Small intestine (tissue), 7 donors: ENCODE data around the gene FAM13A. TPM values are rescaled to one million over a fixed set of nuclear protein-coding genes. Genes with fewer than 3 reads are reported as not detected.
"Not testable (repeated sequence)": the region's sequence is repeated elsewhere in the genome, so short reads cannot be mapped to it uniquely, and the experiment has no call there.

Experiments used
- DNase-seq, 2 donors: peaks; one replicate each; pipeline versions ENCODE4 v3.0.0 to v3.0.0-alpha.2; 2013
- FAIRE-seq: peaks from 2 replicates; lab custom pipeline; 2012; peaks lifted over from hg19 to GRCh38; lab: Jason Lieb, UNC
- H3K27ac ChIP-seq, 3 donors: one replicate each; pipeline ENCODE4 v1.5.1; 2013; ENCODE audit warnings: low read length in 2 of 3, mild to moderate bottlenecking in 2 of 3, control low read depth in 1 of 3, inconsistent platforms in 1 of 3, low read depth in 1 of 3, moderate library complexity in 1 of 3
- H3K27me3 ChIP-seq, 3 donors: one replicate each; pipeline ENCODE4 v1.6.1; 2013; ENCODE audit warnings: low read length in 3 of 3, inconsistent platforms in 1 of 3; ENCODE audit not compliant: control insufficient read depth in 3 of 3, insufficient read depth in 3 of 3
- H3K36me3 ChIP-seq, 3 donors: one replicate each; pipeline ENCODE4 v1.6.1; 2013; ENCODE audit warnings: low read length in 3 of 3, inconsistent platforms in 1 of 3, low read depth in 1 of 3, mild to moderate bottlenecking in 1 of 3, moderate library complexity in 1 of 3; ENCODE audit not compliant: control insufficient read depth in 3 of 3, insufficient read depth in 2 of 3
- H3K4me1 ChIP-seq, 3 donors: one replicate each; pipeline ENCODE4 v1.6.1; 2013; ENCODE audit warnings: low read length in 2 of 3, inconsistent platforms in 1 of 3, low read depth in 1 of 3, mild to moderate bottlenecking in 1 of 3, moderate library complexity in 1 of 3; ENCODE audit not compliant: control insufficient read depth in 3 of 3, insufficient read depth in 2 of 3
- H3K4me3 ChIP-seq, 3 donors: one replicate each; pipeline ENCODE4 v1.5.1; 2013; ENCODE audit warnings: low read length in 3 of 3, control low read depth in 1 of 3, inconsistent platforms in 1 of 3, low read depth in 1 of 3, mild to moderate bottlenecking in 1 of 3, moderate library complexity in 1 of 3
- H3K9me3 ChIP-seq, 2 donors: one replicate each; pipeline ENCODE4 v1.6.1; 2013; ENCODE audit warnings: low read depth in 1 of 2, low read length in 1 of 2; ENCODE audit not compliant: control insufficient read depth in 2 of 2, insufficient read depth in 1 of 2
- WGBS, 3 donors: extraction: QIAGEN DNeasy Blood & Tissue Kit; methylation state at CpG; one replicate each; pipeline ENCODE4 v1.1.7; 2013; 5-methylcytosine and 5-hydroxymethylcytosine counted together
- polyA plus RNA-seq, 4 donors: library from polyadenylated mRNA; stranded (reverse) in 3 of 4; unstranded in 1 of 4; fragments of 200-250 nt in 3 of 4; fragments of 120-200 nt in 1 of 4; gene quantifications; one replicate each; pipeline versions ENCODE4 v1.2.1 to v1.2.3, GENCODE V29; 2013
- donor health status: healthy with polysubstance abuse.
- donor health status: control.
- donor health status: control.
- donor health status: Bipolar disorder and iron deficiency.
- donor health status: healthy.

FAM13A gene
- polyA plus RNA-seq, 4 donors: 11.2 to 81.0 (median 58.4) TPM

DNA sequence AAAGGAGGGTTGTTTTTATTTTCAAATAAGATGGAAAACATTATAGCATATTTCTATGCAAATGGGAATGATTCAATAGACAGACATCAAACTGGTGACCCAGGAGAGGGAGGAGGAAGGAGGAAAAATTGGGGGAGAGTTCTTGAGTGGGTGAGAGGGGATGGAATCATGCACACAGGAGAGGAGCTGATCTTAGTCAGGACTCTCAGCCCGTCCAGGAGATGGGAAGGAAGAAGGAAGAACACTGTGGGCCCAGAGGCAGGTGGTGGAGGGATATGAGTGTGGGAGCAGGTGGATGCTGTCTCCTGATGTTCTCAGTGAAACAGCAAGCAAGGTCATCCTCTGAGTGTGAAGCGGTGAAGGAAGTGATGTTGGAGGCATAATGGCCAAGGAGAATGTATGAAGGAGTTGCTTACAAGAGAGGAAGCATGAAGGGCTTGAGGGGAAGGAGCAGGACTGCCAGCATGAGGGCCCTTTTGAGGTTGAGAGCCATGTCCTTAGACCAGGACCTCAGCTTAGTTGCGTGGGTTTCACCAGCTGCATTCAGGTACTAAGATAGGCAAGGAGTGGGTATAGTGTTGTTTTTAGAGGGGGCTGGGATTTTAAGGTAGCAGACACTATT is 197.7 kb downstream of the FAM13A start:
- Histone ChIP-seq H3K4me1 (no peaks in the 10 kb centered on the region), H3K27me3 (no peaks in the 10 kb centered on the region), H3K4me3 (no peak overlapping the region), H3K9me3 (no peaks in the 10 kb centered on the region), H3K27ac (peak overlapping the region in 1 of 3 donors; percentile 0), H3K36me3 (peaks cover 0 to 5% (median 0%) of the 10 kb centered on the region in 3 donors)
- FAIRE-seq (no peak), DNase-seq (no peak)
- WGBS, 3 donors: 72 to 86% (median 81%) methylated on average over 3 of the region's 3 CpGs

DNA sequence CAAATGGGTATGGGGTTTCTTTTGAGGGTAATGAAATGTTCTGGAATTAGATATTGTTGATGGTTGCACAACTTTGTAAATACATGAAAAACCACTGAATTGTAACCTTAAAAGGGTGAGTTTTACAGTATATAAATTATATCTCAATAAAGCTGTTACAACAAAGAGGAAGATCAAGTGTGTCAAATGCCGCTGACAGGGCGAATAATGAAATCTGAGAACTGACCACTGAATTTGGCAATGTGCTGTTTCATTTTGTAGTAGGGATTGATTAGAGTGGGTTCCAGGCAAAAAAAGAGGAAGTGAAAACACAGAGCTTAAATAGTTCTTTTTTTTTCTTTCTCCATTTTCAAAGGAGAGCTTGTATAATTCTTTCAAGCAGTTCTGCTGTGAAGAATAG is 198.2 kb downstream of the FAM13A start:
- H3K27ac ChIP-seq: no peak overlapping the region
- H3K4me3 ChIP-seq: no peak overlapping the region
- no peak for FAIRE-seq
- 70 to 91% (median 83%) methylated on average over 2 of the region's 2 CpGs for WGBS, 3 donors
- H3K36me3 ChIP-seq: peaks cover 0 to 7% (median 0%) of the 10 kb centered on the region in 3 donors
- DNase-seq: no peak
- H3K27me3 ChIP-seq: no peaks in the 10 kb centered on the region
- H3K9me3 ChIP-seq: no peaks in the 10 kb centered on the region
- no peaks in the 10 kb centered on the region for H3K4me1 ChIP-seq

DNA sequence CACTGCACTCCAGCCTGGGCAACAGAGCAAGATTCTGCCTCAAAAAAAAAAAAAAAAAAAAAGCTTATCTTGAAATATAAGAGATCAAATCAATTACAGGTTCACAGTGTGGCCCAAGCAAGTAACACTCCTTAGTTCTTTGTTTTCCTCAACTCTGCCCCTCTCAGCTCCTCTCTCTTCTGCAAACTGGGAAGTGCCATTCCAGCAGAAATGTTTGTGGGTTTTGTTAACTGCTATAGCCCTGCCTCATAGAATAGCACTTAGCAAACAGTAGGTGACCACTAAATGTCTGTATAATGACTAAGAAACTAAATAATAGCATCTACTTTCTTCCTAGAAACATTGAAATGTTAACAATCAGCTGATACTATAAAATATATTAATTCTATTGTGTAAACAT is 199.4 kb downstream of the FAM13A start:
- Histone ChIP-seq H3K27ac (no peak overlapping the region), H3K27me3 (no peaks in the 10 kb centered on the region), H3K4me1 (no peaks in the 10 kb centered on the region), H3K4me3 (no peak overlapping the region), H3K36me3 (peaks cover 0 to 7% (median 0%) of the 10 kb centered on the region in 3 donors), H3K9me3 (no peaks in the 10 kb centered on the region)
- FAIRE-seq: no peak
- DNase-seq: no peak

DNA sequence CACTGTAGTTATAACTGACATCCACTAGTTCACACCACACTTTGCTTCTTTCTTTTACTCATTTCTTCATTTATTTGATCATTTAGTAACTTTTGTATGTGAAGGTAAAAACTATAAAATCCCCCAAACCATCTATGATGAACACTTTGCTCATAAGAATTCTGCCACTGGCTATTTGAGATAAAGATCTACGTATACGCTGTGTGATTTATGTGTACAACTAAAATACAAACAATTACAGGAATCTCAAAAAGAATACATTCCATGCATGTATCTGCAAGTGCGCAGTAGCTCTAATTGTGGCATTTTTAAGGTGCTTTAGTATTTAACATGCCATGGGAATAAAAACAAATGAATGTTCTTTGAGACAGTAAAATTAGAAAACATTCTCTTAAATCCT is 202.5 kb downstream of the FAM13A start:
- WGBS, 3 donors: 93 to 99% (median 97%) methylated on average over 3 of the region's 3 CpGs
- Histone ChIP-seq H3K27me3 (no peaks in the 10 kb centered on the region), H3K27ac (no peak overlapping the region), H3K36me3 (peaks cover 0 to 6% (median 0%) of the 10 kb centered on the region in 3 donors), H3K4me1 (no peaks in the 10 kb centered on the region), H3K9me3 (no peaks in the 10 kb centered on the region), H3K4me3 (no peak overlapping the region)
- no peak for FAIRE-seq
- no peak for DNase-seq

DNA sequence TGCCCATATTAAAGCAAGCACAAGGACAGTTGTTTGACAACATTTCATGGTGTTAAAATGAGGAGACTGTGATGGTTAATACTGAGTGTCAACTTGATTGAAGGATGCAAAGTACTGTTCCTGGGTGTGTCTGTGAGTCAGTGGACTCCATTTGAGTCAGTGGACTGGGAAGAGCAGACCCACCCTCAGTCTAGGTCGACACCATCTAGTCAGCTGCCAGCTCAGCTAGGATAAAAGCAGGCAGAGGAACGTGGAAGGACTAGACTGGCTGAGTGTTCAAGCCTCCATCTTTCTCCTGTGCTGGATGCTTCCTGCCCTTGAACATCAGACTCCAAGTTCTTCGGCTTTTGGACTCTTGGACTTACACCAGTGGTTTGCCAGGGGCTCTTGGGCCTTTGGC is 203.4 kb downstream of the FAM13A start:
- peak in 1 of 2 donors; percentile 22 for DNase-seq
- not testable (repeated sequence) for H3K9me3 ChIP-seq, H3K27ac ChIP-seq, H3K36me3 ChIP-seq, H3K4me1 ChIP-seq, FAIRE-seq, H3K4me3 ChIP-seq, H3K27me3 ChIP-seq
- WGBS, 3 donors: 83 to 85% (median 84%) methylated on average over 3 of the region's 3 CpGs

DNA sequence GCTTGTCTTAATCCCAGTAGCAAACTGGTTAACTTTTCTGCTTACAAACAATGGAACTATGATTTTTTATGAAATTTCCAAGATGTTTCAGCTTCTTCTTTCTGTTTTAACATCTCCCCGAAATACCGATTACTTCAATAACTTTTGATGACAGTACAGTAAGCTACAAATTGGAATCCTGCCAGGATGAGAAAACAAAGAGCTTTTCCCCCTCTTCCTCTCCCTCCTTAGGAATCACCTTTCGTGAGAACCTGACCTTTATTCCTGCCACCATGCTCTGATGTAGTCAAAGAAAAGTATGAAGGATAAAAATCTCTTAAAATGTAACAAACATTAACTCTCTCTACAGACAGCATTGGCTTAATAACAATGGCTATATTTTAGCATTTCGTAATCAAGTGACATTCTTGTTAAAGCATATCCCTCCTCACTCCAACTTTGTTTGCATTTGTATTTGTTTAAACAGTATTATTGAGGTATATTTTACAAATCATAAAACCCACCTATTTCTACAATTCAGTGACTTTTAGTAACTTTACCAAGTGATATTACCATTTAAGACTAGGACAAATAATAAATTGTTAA is 210.7 kb downstream of the FAM13A start:
- H3K9me3 ChIP-seq: no peaks in the 10 kb centered on the region
- FAIRE-seq: no peak
- DNase-seq: peak; percentile 16 to 54
- peaks cover 0 to 2% (median 0%) of the 10 kb centered on the region in 3 donors for H3K36me3 ChIP-seq
- peak overlapping the region in 1 of 3 donors; percentile 34 for H3K27ac ChIP-seq
- peaks cover 2 to 29% (median 2%) of the 10 kb centered on the region in 3 donors for H3K4me1 ChIP-seq
- 22 to 38% (median 28%) methylated on average over 4 of the region's 4 CpGs for WGBS, 3 donors
- H3K27me3 ChIP-seq: no peaks in the 10 kb centered on the region
- H3K4me3 ChIP-seq: no peak overlapping the region

DNA sequence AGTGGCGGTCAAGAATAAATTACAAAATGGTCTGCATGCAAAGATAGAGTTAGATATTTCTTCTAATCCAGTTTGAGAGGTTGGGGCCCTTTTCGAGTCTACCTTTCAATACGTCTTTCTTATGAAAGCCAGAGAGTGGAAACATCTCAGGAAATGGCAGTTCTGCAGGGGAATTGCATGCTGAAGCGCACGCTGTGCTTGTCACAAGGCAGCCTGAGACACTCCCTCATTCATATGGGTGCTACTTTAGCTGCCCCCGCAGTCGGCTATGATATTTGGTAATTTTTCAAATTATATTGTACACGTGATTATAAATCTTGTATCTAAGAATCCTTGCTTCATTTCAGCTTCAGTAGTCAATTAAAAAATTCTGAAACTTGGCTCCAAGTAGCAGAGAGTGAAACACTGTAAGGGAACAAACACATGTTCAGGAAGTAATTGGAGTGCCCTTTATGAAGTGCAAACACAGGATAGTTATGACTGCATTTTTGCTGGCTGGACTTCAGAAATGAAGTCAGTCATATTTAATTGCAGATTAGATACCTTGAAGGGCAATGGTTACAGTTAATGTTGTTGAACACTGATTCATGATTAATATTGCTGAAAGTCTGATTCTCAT is 213.8 kb downstream of the FAM13A start:
- Histone ChIP-seq H3K27ac (peak overlapping the region; percentile 66 to 72 (median 68)), H3K9me3 (no peaks in the 10 kb centered on the region), H3K4me3 (no peak overlapping the region), H3K4me1 (peaks cover 2 to 30% (median 2%) of the 10 kb centered on the region in 3 donors), H3K27me3 (no peaks in the 10 kb centered on the region), H3K36me3 (peaks cover 0 to 2% (median 0%) of the 10 kb centered on the region in 3 donors)
- DNase-seq: peak; percentile 80 to 92
- FAIRE-seq: peak; percentile 59
- 19 to 59% (median 38%) methylated on average over 8 of the region's 8 CpGs for WGBS, 3 donors

DNA sequence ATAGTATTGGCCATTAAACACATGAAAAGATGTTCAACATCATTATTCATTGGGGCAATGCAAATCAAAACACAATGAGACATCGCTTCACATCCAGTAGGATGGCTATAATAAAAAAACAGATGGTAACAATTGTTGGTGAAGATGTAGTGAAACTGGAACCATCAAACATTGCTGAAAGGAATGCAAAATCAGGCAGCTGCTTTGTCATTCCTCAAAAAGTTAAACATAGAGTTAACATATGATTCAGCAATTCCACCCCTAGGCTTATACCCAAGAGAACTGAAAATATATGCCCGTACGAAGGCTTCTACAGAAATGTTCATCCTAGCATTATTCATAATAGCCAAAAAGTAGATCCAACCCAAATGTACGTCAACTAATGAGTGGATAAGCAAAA is 215.3 kb downstream of the FAM13A start:
- Histone ChIP-seq H3K27me3 (no peaks in the 10 kb centered on the region), H3K36me3 (peaks cover 0 to 2% (median 0%) of the 10 kb centered on the region in 3 donors), H3K9me3 (no peaks in the 10 kb centered on the region), H3K27ac (no peak overlapping the region), H3K4me3 (no peak overlapping the region), H3K4me1 (peaks cover 2 to 24% (median 2%) of the 10 kb centered on the region in 3 donors)
- no peak for DNase-seq
- FAIRE-seq: no peak
- WGBS, 3 donors: 92 to 95% (median 93%) methylated on average over 4 of the region's 4 CpGs
